Endometrial microvascular endothelial cells (primary cell): ENCODE measurements around the gene CARMIL1. TPM values are rescaled to one million over a fixed set of nuclear protein-coding genes. Genes with fewer than 3 reads are reported as not detected.

Source experiments
- in situ Hi-C: cut with HindIII; loops from 2 replicates; pipeline ENCODE4 v1.10.0; 2017; ENCODE audit warnings: low sequenced_read_pairs, low pct_unique_long_range_greater_than_20kb; ENCODE audit errors: inconsistent ontology term
- total RNA-seq: library from RNA; depleted of rRNA; stranded (reverse); fragments of >200 nt; gene quantifications from one replicate; pipeline ENCODE4 v1.2.3, GENCODE V29; 2015; ENCODE audit errors: inconsistent ontology term

CARMIL1 gene
- total RNA-seq, 1 donor from 2014 or later: 1.0 TPM

DNA sequence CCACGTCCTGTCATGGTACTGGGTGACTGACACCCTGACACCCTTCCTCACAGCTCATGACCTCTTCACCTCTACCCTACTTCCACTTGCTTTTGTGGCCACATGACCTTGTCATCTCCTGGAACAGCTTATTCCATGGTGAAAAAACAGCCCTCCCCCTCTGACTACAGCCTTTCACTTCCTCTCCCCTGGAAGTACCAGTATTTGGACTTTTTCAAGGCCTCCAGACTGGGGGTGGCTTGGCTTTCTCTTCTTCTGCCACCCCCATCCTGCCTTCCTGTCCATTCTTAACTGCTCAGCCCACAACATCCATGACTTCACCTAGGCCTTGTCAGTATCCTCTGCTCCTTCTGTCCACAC, 168.4 kb downstream of the CARMIL1 start:
- in situ Hi-C loops: no loop called here

DNA sequence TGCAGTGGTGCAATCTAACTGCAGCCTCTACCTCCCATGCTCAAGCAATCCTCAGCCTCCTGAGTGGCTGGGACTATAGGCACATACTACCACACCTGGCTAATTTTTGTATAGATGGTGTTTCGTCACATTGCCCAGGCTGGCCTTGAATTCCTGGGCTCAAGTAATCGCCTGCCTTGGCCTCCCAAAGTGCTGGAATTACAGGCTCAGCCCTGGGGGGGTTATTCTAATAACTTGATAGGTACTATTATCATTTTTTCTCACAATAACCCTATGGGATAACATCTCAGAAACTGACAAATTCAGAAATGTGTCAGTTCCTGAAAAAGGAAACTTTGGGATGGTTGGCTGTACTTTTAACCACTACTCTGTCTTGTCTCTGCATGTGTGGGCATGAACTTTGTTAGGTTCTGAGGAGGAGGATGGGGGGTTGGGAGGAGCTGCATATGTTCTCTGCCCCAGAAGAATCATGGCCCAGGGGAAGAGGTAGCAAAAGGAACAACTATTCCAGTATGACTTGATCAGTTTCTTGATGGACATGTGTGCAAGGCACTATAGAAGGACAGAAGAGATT, 169.9 kb downstream of the CARMIL1 start:
- in situ Hi-C loops: no loop called here

DNA sequence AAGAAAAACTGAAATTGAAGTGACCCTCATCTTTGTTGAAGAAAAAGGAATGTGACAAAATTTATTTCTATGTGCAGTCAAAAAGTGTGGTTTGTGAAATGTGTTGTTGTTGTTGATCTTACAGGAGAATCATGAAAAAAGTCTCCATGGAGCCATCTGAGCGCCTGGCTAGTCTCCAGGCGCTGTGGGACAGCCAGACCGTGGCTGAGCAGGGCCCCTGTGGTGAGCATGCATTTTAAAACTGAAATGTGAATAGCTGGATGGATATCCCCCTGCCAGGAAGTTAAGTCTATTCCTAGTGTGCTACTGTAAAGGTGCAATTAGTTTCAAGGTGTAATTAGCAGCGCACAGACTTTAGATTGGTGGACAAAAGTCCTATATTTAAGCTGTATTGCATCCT, 170.6 kb downstream of the CARMIL1 start:
- in situ Hi-C loops: no loop called here

DNA sequence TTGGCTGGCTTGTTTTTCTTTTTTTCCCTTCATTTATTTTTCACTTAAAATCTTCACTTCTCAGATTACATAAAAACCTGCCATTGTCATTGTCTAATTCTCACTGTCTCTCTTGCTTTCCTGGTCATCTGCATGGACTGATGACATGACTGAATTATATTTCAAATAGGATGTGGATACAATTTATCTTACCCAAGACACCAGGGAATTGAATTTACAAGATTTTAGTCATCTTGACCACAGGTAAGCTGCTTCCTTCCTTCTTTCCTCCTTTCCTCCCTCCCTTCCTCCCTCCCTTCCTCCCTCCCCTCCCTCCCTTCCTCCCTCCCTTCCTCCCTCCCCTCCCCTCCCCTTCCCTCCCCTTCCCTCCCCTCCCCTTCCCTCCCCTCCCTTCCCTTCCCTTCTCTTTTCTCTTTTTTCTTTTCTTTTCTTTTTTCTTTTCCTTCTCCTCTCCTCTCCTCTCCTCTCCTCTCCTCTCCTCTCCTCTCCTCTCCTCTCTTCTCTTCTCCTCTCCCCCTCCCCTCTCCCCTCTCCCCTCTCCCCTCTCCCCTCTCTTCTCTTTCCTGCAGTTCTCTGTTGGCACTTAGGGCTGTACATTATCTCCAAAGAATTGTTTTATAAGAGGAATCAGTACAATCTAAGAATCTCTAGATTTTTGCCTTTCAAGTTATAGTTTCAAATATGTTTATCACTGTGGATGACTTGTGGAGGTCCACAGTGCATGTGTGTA, 171.5 kb downstream of the CARMIL1 start:
- in situ Hi-C loops: no loop called here

DNA sequence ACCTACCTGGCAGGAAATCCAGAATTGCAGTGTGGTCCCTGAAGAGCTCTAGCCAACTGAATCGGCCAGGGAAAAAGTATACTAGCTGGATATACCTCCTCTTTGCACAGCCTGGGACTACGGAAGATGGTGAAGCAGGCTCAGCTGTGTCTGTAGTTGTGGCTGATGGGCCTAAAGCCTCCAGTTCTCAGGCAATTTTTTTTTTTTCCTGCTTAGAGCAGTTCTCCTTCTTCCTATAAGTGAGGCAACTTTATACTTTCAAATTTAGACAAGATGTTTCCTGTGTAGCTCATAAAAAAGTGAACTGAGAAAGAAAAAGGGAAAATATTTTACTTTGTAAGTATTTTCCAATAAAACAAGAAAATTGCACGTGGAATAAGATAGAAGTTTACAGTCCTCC, 172.9 kb downstream of the CARMIL1 start:
- in situ Hi-C loops: no loop called here

DNA sequence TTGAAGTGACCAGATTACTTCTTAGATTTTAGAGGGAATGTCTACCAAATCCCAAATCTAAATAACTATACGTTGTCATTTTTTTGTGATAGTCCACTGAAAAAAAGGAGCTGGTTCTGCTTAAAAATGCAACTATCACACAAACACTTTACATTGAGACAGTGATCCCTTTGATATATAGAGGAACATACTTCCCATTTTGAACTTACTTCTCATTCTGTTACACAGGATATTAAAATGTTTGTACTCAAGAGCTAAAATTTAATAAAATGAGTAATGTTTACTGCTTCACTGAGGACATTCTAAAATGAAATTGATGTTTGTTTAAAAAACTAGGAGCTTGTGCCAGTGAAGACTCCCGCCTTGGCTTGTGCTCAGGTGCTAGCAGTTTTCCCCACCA, 174.1 kb downstream of the CARMIL1 start:
- in situ Hi-C loops: no loop called here

DNA sequence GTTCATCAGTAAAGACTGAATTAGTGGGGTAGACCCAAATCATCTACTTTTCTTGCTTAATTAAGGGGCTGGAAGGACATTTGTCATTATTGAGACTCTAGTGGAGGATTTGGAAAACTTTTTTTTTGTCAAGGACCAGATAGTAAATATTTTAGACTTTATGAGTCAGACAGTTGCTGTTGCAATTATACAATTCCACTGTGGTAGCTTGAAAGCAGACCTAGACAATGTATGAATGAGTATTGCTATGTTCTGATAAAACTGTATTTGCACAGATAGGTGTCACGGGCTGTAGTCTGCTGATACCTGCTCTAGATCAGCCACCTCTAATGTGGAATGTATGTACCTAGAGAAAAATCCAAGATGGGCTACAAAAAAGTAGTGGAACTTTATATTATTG, 175.0 kb downstream of the CARMIL1 start:
- in situ Hi-C loops: no loop called here

DNA sequence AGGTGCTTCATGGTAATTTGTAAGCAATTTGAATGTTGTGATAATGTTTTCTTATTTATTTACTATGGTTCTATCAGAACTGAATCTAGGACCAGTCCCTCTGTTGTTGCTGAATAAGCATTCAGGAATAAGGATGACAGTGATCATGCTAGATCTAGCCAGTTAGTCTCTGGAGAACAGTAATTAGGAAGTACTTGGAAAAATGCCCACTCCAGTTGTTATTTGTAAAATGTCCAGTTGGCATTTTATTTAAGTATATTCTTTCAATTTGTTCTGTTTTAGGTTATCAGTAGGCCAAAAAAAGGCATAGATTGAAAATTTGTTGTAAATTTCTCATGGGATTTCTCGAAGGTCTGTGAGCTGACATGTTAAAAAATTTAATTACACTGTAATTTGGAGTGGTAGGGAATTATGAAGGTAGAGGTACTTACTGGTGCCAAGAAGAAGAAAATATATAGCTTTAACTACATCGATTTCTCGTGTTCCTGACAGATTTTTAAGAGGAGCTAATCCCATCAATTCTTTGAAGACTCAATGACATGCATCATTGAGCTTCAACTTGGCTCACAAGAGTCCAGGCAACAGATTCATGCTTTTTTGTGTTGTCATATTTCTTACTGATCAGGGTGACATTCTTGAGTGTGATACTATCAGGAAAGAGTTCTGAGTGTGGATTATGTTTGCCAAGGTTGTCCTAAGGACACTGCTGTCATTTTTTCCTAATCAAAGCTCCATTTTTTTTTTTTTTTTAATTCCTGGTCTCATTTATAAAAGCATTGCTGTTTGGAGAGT, 177.3 kb downstream of the CARMIL1 start:
- in situ Hi-C loops: no loop called here

DNA sequence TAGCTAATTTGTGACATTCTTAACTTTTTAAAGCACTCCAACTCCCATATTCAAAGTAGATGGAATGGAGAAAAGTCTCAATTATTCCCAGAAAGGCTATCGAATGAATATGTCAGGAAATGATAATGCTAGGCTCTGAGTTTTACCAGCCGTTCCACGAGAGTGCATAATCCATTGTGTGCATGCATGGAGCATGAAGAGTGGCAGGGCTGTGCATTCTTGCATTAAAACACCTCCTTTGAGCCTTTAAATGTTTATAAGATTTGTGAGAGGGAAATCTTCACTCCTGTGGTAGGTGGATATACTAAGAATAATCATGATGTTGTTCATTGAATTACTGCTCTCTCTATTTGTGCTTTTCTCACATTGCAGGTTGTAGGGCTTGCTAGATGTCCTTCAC, 178.3 kb downstream of the CARMIL1 start:
- in situ Hi-C loops: no loop called here

DNA sequence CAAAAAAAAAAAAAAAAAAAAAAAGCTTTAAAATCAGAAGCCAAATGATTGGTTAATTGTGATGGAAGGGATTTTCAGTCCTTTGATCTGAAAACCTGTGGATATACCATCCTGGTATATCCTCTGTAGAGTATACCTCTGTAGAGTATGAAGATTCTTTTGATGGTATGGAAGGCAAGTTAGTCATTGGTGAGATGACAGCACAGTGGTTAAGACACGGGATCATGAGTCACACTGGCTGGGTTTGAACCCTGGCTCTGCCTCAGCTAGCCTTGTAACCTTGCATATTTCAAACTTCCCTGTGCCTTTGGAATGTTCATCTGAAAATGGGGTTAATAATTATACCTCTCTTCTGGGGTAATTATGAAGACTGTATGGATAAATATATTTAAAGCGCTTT, 179.3 kb downstream of the CARMIL1 start:
- in situ Hi-C loops: no loop called here

DNA sequence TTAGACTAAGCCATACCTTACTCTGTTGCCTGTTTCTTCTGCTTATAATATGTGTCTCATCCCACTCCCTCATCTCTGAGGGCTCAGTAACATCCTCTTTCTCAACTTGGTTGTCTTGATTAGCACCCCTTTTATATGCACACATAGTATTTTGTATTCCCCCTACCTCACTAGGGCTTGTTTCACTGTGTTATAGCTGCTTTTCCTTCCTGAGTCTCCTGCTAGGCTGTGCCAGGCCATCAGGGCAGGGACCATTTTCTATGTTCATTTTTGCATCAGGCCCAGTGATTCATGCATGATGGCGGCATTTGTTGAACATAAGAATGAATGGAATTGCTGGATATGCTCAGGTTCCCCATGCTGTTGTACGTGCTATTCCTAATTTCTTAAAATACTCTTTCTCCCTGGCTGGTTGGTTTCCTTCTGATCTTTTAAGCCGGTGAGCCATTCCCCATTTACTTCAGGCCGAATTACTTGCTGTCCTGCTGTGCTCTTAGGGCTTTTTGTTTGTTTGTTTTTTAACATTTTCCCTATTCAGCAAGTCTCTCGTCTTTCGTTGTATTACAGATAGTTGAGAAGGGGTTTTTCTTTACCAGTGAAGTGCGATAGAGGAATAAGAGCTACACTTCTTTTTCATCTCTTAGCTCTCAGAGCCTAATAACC, 183.2 kb downstream of the CARMIL1 start:
- in situ Hi-C loops: no loop called here

DNA sequence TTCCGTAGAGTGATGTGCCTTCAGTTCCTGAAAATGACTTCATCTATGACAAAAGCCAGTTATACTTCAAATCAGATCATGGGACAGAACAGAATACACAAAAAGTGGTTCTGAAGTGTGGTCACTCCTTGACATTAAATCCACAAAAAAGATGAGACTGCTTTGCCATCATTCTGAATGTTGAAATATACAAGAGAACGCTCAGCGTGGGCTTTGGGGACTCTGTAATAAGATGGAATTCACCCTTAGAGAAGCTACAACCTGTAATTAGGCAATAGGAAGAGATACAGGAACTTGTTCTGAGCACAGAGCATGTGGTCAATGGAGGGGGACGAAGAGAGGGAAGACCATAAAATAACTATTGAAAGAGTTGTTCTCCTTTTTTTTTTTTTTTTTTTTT, 184.3 kb downstream of the CARMIL1 start:
- in situ Hi-C loops: no loop called here

DNA sequence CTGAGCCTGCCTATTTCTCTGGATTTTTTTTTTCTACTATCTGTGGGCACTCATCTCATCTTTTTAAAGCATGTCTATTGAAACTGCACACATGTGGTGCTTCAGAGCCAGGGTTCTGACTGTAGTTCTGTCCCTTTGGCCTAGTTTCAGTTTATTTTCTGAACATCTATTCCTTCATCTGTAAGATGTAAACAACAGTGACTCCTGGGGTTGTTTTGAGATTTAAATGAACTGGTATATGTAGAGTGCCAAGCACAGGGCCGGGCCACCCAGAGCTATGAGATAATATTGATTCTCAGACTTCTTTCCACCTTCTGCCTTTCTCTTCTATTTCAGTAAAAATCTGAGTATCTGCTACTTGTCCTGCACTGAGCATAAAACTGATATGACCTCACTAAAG, 185.1 kb downstream of the CARMIL1 start:
- in situ Hi-C loops: no loop called here

DNA sequence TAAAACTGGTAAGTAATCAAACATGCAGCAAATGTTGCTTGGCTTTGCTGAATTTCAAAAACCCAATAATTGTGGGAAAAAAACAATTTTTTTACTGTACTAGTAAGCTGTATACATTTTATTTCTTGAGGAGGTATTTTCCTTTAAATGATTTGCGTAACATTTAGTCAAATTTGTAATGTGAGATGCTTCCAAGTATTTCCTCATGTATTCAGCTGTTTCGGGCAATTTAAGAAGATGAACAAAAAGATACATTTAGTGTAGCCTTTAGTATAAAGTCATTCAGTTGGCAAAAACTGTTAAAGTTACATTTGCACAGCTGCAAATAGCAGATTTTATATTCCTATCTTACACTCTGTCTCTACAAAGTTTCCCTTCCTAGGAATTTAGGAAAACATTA, 186.8 kb downstream of the CARMIL1 start:
- in situ Hi-C loops: no loop called here

DNA sequence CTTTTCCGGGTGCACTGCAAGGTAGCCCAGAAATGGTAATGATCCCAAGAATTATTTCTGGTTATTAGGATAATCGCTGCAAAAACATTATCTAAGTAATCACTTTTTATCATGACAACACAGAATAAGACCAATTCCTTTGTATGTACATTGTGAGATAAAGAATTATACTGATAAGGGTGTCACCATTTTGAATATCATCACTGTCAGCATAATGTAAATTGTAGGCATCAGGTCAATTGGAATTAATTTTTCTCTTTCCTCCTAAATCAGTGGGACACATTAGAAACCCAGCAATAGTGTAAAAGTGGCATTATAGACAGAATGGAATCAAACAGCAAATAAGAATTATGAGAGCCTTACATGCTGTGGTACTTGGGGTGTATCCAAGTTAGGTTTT, 189.7 kb downstream of the CARMIL1 start:
- in situ Hi-C loops: no loop called here

DNA sequence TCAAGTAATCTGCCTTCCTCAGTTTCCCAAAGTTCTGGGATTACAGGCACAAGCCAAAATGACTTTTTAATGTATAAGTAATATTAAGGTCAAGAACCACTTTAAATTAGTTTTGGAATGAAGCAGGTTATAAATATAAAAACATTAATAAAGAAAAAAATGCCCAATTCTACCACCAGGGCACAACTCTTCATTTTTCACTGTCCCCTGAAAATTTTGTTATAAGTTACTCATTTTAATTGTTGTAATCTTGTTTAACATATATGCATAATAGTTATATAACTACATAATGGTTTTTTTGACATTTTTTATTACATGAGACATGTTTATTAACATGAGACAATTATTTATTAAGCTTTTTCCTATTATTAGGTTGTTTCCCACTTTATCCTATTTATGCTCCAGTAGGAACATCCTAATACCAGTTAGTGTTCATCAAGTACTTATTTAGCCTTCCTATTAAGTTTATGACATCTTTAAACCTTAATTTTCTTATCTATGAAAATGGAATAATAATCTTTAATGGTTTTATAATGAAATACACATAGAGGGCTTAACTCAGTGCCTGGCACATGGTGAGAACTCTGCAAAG, 190.7 kb downstream of the CARMIL1 start:
- in situ Hi-C loops: no loop called here

DNA sequence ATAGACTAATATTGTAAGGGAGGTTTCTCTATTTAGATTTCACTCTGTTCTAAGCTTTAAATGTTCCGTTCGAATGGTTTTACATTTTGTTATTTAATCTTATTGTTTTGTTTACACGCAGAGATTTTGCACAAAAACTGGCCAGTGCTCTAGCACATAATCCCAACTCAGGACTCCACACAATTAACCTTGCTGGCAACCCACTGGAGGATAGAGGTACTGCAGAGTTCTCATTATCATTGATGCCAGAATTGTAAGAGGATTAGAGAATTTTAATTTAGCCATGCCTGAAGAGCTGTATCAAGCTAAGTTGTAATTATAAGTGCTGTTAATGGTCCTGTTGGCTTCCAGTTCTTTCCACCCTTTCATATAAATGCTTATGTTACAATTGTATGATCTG, 193.1 kb downstream of the CARMIL1 start:
- in situ Hi-C loops: no loop called here

DNA sequence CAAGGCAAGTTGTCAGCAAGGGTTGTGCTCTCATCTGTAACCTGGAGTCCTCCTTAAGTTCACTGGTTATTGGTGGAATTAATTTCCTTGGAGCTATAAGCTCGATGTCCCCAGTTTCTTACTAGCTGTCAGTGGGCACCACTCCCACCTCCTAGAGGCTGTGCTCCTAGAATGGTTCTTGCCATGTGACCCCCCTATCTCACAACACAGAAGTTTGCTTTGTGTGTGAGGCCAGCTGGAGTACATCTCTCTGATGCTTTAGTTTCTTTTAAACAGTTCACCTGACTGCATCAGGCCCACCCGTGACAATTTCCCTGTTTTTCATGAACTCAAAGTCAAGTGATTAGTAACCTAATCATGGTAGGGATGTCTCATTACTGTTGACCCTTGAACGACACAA, 193.7 kb downstream of the CARMIL1 start:
- in situ Hi-C loops: no loop called here

DNA sequence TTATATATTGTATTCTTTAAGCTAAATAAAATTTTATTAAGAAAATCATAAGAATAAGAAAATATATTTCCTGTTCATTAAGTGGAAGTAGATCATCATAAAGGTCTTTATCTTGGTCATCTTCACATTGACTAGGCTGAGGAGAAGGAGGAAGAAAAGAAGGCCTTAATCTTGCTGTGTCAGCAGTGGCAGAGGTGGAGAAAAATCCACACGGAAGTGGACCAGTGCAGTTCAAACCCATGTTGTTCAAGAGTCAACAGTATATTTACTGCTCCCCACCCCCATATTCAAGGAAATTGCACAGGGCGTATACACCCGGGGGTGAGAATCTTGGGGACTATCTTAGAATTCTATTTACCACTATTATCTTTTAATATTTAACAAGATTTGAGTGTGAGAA, 194.3 kb downstream of the CARMIL1 start:
- in situ Hi-C loops: no loop called here
